HepG2 (cell line): ENCODE results near the gene AKAP8L. TPM values are rescaled to one million over a fixed set of nuclear protein-coding genes. Genes with fewer than 3 reads are reported as not detected.
A peak's percentile ranks its signal among the peaks of the same experiment; 100 is the strongest.

Experiments used
- AGO1 ChIP-seq: fragments of 200-400 bp; formaldehyde crosslinking; IDR thresholded peaks from 2 replicates; pipeline ENCODE4 v1.6.1; 2017; ENCODE audit warnings: mild to moderate bottlenecking, low read depth, low read length, moderate library complexity; ENCODE audit not compliant: poor library complexity, severe bottlenecking
- EHMT2 ChIP-seq: fragments of 200-600 bp; sonication (generic); IDR thresholded peaks from 2 replicates; pipeline ENCODE4 v1.7.0; 2017; ENCODE audit warnings: antibody characterized with exemption, low read depth, low read length, borderline replicate concordance
- EZH2 ChIP-seq: conservative IDR thresholded peaks from 2 replicates; pipeline ENCODE4 v1.6.1; 2012; ENCODE audit warnings: mild to moderate bottlenecking, low read depth, low read length, moderate library complexity
- KDM1A ChIP-seq: IDR thresholded peaks from 2 replicates; pipeline ENCODE4 v1.6.1; 2016; ENCODE audit warnings: missing compliant biosample characterization
- KMT2A ChIP-seq: sonication (generic); formaldehyde crosslinking; IDR thresholded peaks from 2 replicates; pipeline ENCODE4 v1.4.0; 2020; ENCODE audit warnings: missing genetic modification reagents
- MEIS1 ChIP-seq: sonication (generic); formaldehyde crosslinking; IDR thresholded peaks from 2 replicates; pipeline ENCODE4 v1.9.0; 2021; ENCODE audit warnings: mild to moderate bottlenecking, missing genetic modification reagents, moderate library complexity, borderline replicate concordance
- NFE2L2 ChIP-seq: fragments of 150-350 bp; IDR thresholded peaks from 2 replicates; pipeline ENCODE4 v1.6.1; 2014; ENCODE audit warnings: low read length
- NFIC ChIP-seq: IDR thresholded peaks from 2 replicates; pipeline ENCODE4 v1.6.1; 2012; ENCODE audit warnings: mild to moderate bottlenecking, low read length, inconsistent platforms
- PHF20 ChIP-seq: sonication (generic); formaldehyde crosslinking; IDR thresholded peaks from 2 replicates; pipeline ENCODE4 v1.5.0; 2020; ENCODE audit warnings: mild to moderate bottlenecking, missing genetic modification reagents
- PPARG ChIP-seq: conservative IDR thresholded peaks from 2 replicates; pipeline ENCODE4 v1.6.1; 2016; ENCODE audit warnings: missing biosample characterization, missing genetic modification reagents
- SETDB1 ChIP-seq: sonication (generic); formaldehyde crosslinking; IDR thresholded peaks from 2 replicates; pipeline ENCODE4 v1.5.1; 2020; ENCODE audit warnings: missing genetic modification reagents, mild to moderate bottlenecking, borderline replicate concordance
- SIN3A ChIP-seq: IDR thresholded peaks from 2 replicates; pipeline ENCODE4 v1.6.1; 2011; ENCODE audit warnings: low read depth, mild to moderate bottlenecking, control low read depth, low read length, borderline replicate concordance
- TAF1 ChIP-seq: sonication (generic); formaldehyde crosslinking; IDR thresholded peaks from 2 replicates; pipeline ENCODE4 v1.4.0; 2020; ENCODE audit warnings: missing genetic modification reagents
- THAP8 ChIP-seq: sonication (generic); formaldehyde crosslinking; IDR thresholded peaks from 2 replicates; pipeline ENCODE4 v1.5.1; 2020; ENCODE audit warnings: missing genetic modification reagents, mild to moderate bottlenecking, borderline replicate concordance
- XRCC5 ChIP-seq: fragments of 200-400 bp; formaldehyde crosslinking; optimal IDR thresholded peaks from 2 replicates; pipeline ENCODE3; 2017; ENCODE audit warnings: mild to moderate bottlenecking, low read length
- ZBTB44 ChIP-seq: sonication (generic); formaldehyde crosslinking; IDR thresholded peaks from 2 replicates; pipeline ENCODE4 v1.4.0; 2020; ENCODE audit warnings: missing genetic modification reagents
- ZBTB8A ChIP-seq: sonication (generic); formaldehyde crosslinking; IDR thresholded peaks from 2 replicates; pipeline ENCODE4 v1.4.0; 2020; ENCODE audit warnings: mild to moderate bottlenecking, low read depth, missing genetic modification reagents, borderline replicate concordance
- ZFP82 ChIP-seq: sonication (generic); formaldehyde crosslinking; IDR thresholded peaks from 2 replicates; pipeline ENCODE4 v1.5.1; 2020; ENCODE audit warnings: mild to moderate bottlenecking, missing genetic modification reagents, borderline replicate concordance
- ZNF124 ChIP-seq: sonication (generic); formaldehyde crosslinking; IDR thresholded peaks from 2 replicates; pipeline ENCODE4 v1.4.0; 2020; ENCODE audit warnings: missing genetic modification reagents
- ZNF333 ChIP-seq: sonication (generic); formaldehyde crosslinking; IDR thresholded peaks from 2 replicates; pipeline ENCODE4 v1.4.0; 2020; ENCODE audit warnings: mild to moderate bottlenecking, missing genetic modification reagents, borderline replicate concordance
- ZNF431 ChIP-seq: sonication (generic); formaldehyde crosslinking; IDR thresholded peaks from 2 replicates; pipeline ENCODE4 v1.9.0; 2022; ENCODE audit warnings: missing genetic modification reagents, low read depth, mild to moderate bottlenecking, borderline replicate concordance
- ZNF550 ChIP-seq: sonication (generic); formaldehyde crosslinking; IDR thresholded peaks from 2 replicates; pipeline ENCODE4 v1.4.0; 2020; ENCODE audit warnings: mild to moderate bottlenecking, missing genetic modification reagents, borderline replicate concordance
- ZNF564 ChIP-seq: sonication (generic); formaldehyde crosslinking; IDR thresholded peaks from 2 replicates; pipeline ENCODE4 v1.8.1; 2023; ENCODE audit warnings: mild to moderate bottlenecking, missing genetic modification reagents
- ZNF589 ChIP-seq: sonication (generic); formaldehyde crosslinking; conservative IDR thresholded peaks from 2 replicates; pipeline ENCODE4 v1.8.0; 2022; ENCODE audit warnings: mild to moderate bottlenecking, moderate library complexity, missing genetic modification reagents
- ZNF703 ChIP-seq: sonication (generic); formaldehyde crosslinking; IDR thresholded peaks from 2 replicates; pipeline ENCODE4 v1.5.1; 2020; ENCODE audit warnings: missing genetic modification reagents, mild to moderate bottlenecking, moderate library complexity, borderline replicate concordance
- ZNF75D ChIP-seq: sonication (generic); formaldehyde crosslinking; IDR thresholded peaks from 2 replicates; pipeline ENCODE4 v1.8.1; 2023; ENCODE audit warnings: missing genetic modification reagents, mild to moderate bottlenecking, borderline replicate concordance
- ZSCAN29 ChIP-seq: sonication (generic); formaldehyde crosslinking; conservative IDR thresholded peaks from 2 replicates; pipeline ENCODE4 v1.4.0; 2020; ENCODE audit warnings: mild to moderate bottlenecking, missing genetic modification reagents
- polyA plus RNA-seq, 8 experiments: library from polyadenylated mRNA; depleted of rRNA in 3 of 8; stranded (reverse) in 7 of 8; unstranded in 1 of 8; fragments of >200 nt; fragmentation: Illumina TruSeq in 4 of 8; extraction: Trizol in 4 of 8; gene quantifications; 2 replicates each; pipeline versions ENCODE4 v1.2.1 to v1.2.3, GENCODE V29; 2011 to 2016; ENCODE audit warnings: low read depth in 4 of 8, missing spikeins in 1 of 8, mixed read lengths in 1 of 8; ENCODE audit not compliant: insufficient read depth in 1 of 8
- total RNA-seq, 5 experiments: library from RNA; depleted of rRNA; stranded (reverse); fragments of >200 nt; fragmentation: Illumina TruSeq; extraction: Trizol; gene quantifications; 2 replicates each; pipeline ENCODE4 v1.2.3, GENCODE V29; 2016; ENCODE audit warnings: low read depth in 1 of 5

The AKAP8L gene
- total and polyA plus RNA-seq, 2 of the 13 experiments (the other 11 are each of a cell fraction or from before 2014, with no cell fraction given), result 48.2 to 49.6 TPM

- TF ChIP-seq ZNF75D (no peak), MEIS1 (CRISPR knock-in tag) (peak; percentile 78), SETDB1 (no peak), ZNF431 (CRISPR knock-in tag) (no peak), ZNF124 (CRISPR knock-in tag) (no peak), KDM1A (CRISPR knock-in tag) (no peak), PHF20 (CRISPR knock-in tag) (peak; percentile 69; the same call in 1 of the 2 replicates), KMT2A (peak; percentile 24), EZH2 (no peak), ZNF333 (CRISPR knock-in tag) (peak; percentile 84; the same call in 1 of the 2 replicates), NFIC (no peak), THAP8 (CRISPR knock-in tag) (0 out of 2 replicates have a peak, but pooled peaks have one; percentile 78), ZNF703 (CRISPR knock-in tag) (no peak), XRCC5 (peak; percentile 90), ZSCAN29 (0 out of 2 replicates have a peak, but pooled peaks have one; percentile 61), PPARG (CRISPR knock-in tag) (no peak), ZNF564 (peak; percentile 49; the same call in 1 of the 2 replicates), SIN3A (peak; percentile 65; the same call in 1 of the 2 replicates), ZFP82 (no peak), ZBTB8A (CRISPR knock-in tag) (0 out of 2 replicates have a peak, but pooled peaks have one; percentile 8), ZBTB44 (CRISPR knock-in tag) (no peak), NFE2L2 (no peak), TAF1 (CRISPR knock-in tag) (peak; percentile 93), ZNF589 (CRISPR knock-in tag) (no peak), AGO1 (peak; percentile 91), EHMT2 (no peak), ZNF550 (CRISPR knock-in tag) (no peak)
These were observed at the start of gene AKAP8L (continued) for GRCh38 chr19:15418579-15419412.
